H7 (cell line): Measurements from ENCODE around the gene NAT10. TPM values are rescaled to one million over a fixed set of nuclear protein-coding genes. Genes with fewer than 3 reads are reported as not detected.
"Not testable (repeated sequence)": the region's sequence is repeated elsewhere in the genome, so short reads cannot be mapped to it uniquely, and the experiment has no call there.

ENCODE experiments used
- DNase-seq: peaks from one replicate; pipeline ENCODE4 v3.0.0; 2012
- H3K27me3 ChIP-seq: 2 replicates; pipeline ENCODE4 v1.6.0; 2011; ENCODE audit warnings: mild to moderate bottlenecking, low read length; ENCODE audit not compliant: control insufficient read depth, insufficient read depth
- H3K36me3 ChIP-seq: replicated peaks from 2 replicates; pipeline ENCODE4 v1.5.1; 2011; ENCODE audit warnings: low read length; ENCODE audit not compliant: control insufficient read depth, insufficient read depth
- H3K4me3 ChIP-seq: 2 replicates; pipeline ENCODE4 v1.5.1; 2011; ENCODE audit warnings: low read depth, mild to moderate bottlenecking, control low read depth, low read length, moderate library complexity; ENCODE audit not compliant: insufficient read depth
- total RNA-seq: library from RNA; depleted of rRNA; stranded (reverse); fragments of >200 nt; shearing (Covaris generic); gene quantifications from 2 replicates; pipeline ENCODE4 v1.2.3, GENCODE V29; 2014; rRNA removed

The NAT10 gene
- total RNA-seq, result 50.2 and 55.5 TPM in 2 replicates

DNA sequence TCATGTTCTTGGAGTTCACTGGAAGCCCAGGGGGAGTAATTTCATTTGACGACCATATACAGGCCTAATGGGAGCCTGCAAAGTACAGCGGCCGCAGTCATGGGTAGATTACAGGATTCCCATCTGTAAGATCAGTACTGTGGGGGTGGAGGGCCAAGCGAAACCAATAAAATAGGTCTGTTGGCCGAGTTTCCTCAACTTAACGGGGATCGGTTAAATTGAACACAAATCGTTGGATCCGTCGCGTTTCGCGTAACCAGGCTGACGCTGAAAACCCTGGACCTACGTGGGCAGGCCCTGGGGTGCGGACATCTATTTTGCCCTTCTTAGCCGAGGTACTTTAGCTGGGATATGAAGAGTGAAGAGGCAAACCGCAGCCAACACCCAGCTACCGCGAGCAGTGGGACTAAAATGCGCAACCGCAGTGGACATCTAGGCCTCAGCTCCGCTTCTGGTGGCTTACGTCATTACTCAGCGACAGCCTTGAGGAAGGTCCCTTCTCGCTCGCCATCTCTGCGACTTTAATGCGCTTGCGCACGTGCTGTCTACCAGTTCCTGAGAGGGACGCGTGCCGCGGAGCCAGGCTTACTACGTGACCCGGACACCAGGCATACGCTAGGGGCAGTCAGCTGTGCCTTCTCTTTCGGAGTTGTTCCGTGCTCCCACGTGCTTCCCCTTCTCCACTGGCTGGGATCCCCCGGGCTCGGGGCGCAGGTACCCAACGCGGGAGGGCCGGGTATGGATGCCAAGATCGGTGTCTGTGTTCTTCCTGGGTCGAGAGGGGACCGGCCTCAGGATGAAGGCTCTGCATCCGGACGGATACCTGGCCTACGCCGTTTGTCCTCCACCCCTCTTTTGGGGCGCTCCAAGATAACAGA, at the start of gene NAT10:
NAT10 (plus strand) TSS at position 551 of the 878 bp plus-strand sequence. CDS start 2,597 bp downstream, outside the sequence.
- Histone ChIP-seq H3K4me3 (peak within 1 kb of the TSS; percentile 72), H3K36me3 (peaks cover 16% of the 10 kb centered on the region), H3K27me3 (no peaks in the 10 kb centered on the region)
- peak; percentile 89 for DNase-seq

DNA sequence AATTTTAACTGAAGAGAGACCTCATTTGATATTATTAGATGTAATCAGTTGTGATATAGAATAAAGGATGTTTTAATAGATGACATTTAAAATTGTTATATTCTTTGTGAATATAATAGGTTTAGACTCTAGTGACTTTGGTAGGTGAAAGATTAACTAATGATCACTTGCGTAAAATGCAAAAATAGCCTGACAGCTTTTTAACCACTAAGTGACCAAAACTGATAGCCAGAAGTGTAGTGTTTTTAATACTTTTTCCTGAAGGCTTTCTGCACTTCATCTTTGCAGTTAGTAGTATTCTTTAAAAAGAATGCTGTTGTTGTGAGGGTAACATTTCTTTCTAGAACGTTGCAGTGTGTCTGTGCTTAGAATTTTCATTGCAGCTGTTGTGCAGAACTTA, 48.8 kb upstream of the NAT10 start:
- peaks cover 1% of the 10 kb centered on the region for H3K36me3 ChIP-seq
- no peaks in the 10 kb centered on the region for H3K27me3 ChIP-seq
- H3K4me3 ChIP-seq, result no peak overlapping the region
- DNase-seq, result no peak

DNA sequence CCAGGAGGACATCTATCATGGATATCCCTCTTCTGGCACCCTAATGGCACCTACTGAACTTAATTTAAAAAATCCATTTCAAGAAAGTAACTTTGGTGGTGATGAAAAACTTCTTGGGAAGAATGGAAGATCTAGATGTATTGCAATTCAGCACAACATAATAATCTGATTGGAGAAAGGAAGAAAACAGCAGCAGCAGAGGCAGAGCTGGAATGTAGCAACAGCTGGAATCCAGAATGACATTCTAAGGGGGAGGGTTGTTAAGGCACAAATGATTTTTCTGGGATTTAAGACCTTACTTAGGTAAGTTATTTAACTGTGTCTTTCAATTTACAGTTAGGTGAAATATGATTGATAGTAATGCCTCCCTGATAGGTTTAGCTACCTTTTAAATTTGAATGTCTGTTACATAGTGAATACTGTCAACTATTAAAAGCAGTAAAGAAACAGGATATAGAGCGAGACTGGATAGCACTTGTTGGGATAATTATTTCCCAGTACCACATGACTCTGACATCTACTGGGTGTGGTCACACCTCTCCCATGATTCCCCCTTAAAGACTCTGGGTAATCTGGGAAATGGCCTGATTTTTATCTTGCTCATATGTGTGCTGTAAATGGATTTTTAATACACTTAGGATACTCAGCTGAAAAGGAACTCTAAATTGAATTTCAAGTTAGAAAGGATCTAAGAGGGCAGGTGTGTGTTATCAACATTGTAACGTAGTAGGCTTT, 42.2 kb upstream of the NAT10 start:
- no peak for DNase-seq
- Histone ChIP-seq H3K36me3 (peaks cover 1% of the 10 kb centered on the region), H3K4me3 (no peak overlapping the region), H3K27me3 (no peaks in the 10 kb centered on the region)

DNA sequence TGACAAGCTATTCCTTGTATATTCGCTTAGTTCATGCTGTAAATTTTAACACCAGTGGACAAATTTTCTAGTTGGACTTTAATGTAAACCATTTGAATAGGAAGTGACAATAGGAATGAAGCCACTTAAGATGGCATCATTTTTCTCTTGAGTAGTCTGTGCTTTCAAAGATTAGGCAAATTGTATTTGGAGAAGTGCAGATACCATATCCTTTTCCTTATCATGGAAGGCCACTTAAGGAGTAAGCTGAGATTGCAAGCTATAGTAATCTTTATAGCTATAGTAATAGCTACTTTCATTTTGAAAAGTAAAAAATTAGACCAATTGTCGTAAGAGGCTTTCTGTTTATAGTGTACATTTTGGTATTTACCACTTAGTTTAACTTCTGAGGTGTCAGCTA, 41.1 kb upstream of the NAT10 start:
- H3K27me3 ChIP-seq, result no peaks in the 10 kb centered on the region
- no peak overlapping the region for H3K4me3 ChIP-seq
- peaks cover 1% of the 10 kb centered on the region for H3K36me3 ChIP-seq
- no peak for DNase-seq

DNA sequence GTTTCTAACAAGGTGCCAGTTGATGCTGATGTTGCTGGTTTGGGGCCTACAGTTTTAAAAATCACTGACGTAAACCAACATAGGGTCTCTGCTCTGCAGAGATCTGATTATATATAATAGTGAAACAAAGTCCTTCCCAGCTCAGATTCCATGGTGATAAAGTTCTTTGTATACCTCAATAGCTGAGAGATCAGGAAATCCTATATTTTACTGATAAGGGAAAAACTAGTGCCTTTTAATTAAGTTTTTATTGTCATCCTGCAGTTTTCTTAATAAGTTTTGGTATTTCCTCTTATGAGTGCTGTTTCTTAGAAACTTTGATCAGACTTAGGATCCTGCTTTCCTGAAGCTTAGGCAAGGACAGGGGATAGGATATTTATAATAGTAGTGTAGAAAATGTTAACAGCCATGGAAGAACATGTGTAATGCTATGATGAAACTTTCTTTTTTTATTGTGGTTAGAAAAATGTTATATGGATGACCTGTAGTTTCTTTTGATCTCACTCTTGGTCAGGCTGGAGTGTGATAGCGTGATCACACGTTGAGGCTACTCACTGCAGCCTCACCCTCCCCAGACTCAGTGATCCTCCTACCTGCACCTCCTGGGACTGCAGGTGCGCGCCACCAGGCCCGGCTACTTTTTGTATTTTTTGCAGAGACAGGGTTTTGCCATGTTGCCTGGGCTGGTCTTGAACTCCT, 39.8 kb upstream of the NAT10 start:
- no peaks in the 10 kb centered on the region for H3K27me3 ChIP-seq
- H3K36me3 ChIP-seq, result peaks cover 1% of the 10 kb centered on the region
- H3K4me3 ChIP-seq, result no peak overlapping the region
- peak; percentile 33 for DNase-seq

DNA sequence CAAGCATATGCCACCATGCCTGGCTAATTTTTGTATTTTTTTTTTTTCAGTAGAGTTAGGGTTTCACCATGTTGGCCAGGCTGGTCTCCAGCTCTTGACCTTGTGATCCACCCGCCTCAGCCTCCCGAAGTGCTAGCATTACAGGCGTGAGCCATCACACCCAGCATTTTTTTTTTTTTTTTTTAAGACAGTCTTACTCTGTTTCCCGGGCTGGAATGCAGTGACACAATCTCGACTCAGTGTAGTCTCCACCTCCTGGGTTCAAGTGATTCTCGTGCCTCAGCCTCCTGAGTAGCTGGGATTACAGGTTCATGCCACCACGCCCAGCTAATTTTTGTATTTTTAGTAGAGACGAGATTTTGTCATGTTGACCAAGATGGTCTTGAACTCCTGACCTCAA, 38.7 kb upstream of the NAT10 start:
- H3K36me3 ChIP-seq, DNase-seq, H3K27me3 ChIP-seq, H3K4me3 ChIP-seq: not testable (repeated sequence)

DNA sequence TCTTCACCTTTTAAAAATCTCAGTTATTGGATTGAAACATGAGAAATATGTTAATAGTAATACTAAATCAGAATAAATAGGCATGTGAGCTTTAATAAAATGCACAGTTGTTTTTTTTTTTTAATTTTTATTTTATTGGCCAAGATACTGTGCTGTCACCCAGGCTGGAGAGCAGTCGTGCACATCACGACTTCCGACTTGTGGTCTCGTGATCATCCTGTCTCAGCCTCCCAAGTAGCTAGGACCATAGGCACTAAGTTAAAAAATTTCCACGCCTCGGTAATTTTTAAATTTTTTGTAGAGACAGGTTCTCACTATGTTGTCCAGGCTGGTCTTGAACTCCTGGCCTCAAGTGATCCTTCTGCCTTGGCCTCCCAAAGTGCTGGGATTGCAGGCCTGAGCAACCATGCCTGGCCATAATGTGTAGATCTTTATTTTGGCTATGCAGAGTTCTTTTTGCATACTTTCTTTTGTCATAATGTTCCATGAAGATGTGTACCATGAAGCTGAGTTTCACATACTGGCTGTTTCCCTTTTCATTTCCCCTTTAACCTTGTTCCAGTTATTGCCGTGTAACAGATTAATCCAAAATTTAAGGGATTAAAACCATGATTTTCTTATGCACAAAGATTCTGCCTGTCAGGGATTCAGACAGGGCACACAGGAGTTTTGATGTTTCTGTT, 37.9 kb upstream of the NAT10 start:
- Histone ChIP-seq H3K27me3 (no peaks in the 10 kb centered on the region), H3K36me3 (peaks cover 6% of the 10 kb centered on the region), H3K4me3 (no peak overlapping the region)
- no peak for DNase-seq

DNA sequence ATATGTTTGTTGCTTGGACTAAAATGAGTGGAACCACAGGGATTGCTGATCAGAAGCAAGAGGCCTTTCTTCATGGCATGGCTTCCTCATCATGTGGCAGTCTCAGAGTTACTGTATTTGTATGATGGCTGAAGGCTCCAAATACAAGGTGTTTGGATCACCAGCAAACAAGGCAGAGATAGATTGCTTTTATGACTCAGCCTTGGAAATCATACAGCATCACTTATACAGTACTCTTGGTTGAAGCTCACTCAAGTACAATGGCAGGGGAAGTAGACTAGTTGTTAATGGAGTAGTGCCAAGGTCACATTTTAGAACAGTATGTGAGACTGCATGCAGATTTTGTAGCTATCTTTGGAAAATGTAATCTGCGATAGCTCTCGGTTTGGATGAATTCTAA, 37.3 kb upstream of the NAT10 start:
- H3K27me3 ChIP-seq, result no peaks in the 10 kb centered on the region
- H3K4me3 ChIP-seq, result no peak overlapping the region
- H3K36me3 ChIP-seq, result peaks cover 12% of the 10 kb centered on the region
- DNase-seq, result no peak

DNA sequence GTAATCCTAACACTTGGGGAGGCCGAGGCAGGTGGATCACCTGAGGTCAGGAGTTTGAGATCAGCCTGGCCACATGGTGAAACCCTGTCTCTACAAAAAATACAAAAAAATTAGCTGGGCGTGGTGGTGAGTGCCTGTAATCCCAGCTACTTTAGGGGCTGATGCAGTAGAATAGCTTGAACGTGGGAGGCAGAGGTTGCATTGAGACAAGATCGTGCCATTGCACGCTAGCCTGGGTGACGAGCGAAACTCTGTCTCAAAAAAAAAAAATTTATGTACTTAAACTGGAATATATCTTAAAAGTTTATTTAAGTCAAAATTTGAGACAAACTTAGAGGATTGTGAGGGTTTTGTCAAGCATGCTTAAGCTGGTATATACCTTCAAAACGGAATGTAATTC, 34.1 kb upstream of the NAT10 start:
- peaks cover 26% of the 10 kb centered on the region for H3K36me3 ChIP-seq
- not testable (repeated sequence) for H3K27me3 ChIP-seq, DNase-seq, H3K4me3 ChIP-seq

DNA sequence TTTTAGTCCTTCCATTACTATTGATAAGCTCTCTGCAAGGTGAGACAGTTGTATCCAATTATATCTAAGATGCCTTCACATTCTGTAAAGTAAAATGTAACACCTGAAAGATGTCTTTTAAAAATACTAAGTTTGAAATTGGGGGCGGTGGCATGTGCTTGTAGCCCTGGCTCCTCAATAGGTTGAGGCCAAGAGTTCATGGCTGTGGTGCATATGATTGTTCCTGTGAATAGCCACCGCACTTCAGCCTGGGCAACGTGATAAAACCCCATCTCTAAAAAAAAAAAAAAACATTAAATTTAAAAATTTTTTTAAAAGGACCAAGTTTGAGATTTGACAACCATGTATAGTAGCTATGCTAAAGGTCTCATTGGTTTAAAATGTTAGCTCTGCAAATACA, 33.4 kb upstream of the NAT10 start:
- peaks cover 32% of the 10 kb centered on the region for H3K36me3 ChIP-seq
- no peak for DNase-seq
- no peak overlapping the region for H3K4me3 ChIP-seq
- H3K27me3 ChIP-seq, result no peaks in the 10 kb centered on the region

DNA sequence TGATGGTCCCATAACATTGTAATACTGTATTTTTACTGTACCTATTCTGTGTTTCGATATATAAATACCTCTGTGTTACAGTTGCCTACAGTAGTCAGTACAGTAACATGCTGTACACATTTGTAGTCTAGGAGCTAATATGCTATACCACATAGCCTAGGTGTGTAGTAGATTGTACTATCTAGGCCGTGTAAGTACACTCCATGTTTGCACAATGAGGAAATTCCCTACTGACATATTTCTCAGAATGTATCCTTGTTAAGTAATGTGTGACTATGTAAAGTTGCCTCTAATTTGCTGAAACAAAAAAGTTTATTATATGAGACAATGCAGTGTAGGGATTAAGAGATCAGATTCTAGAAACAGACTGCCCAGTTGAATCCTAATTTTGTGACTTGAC, 32.6 kb upstream of the NAT10 start:
- peaks cover 37% of the 10 kb centered on the region for H3K36me3 ChIP-seq
- H3K27me3 ChIP-seq, result no peaks in the 10 kb centered on the region
- DNase-seq, result no peak
- H3K4me3 ChIP-seq, result no peak overlapping the region

DNA sequence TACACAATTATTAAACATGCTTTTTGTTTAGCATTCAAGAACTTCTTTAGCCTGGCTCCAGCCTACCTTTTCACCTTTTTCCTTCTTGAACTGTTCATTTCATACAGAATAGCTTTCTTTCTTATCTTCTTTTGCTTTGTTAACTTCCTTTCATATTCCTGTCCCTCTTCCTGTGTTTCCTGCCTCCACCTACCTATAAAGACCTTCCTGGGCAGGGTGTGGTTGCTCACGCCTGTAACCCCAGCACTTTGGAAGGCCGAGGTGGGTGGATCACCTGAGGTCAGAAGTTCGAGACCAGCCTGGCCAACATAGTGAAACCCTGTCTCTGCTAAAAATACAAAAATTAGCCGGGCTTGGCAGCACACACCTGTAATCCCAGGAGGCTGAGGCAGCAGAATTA, 31.0 kb upstream of the NAT10 start:
- Histone ChIP-seq H3K36me3 (peaks cover 44% of the 10 kb centered on the region), H3K4me3 (no peak overlapping the region), H3K27me3 (no peaks in the 10 kb centered on the region)
- DNase-seq, result no peak

DNA sequence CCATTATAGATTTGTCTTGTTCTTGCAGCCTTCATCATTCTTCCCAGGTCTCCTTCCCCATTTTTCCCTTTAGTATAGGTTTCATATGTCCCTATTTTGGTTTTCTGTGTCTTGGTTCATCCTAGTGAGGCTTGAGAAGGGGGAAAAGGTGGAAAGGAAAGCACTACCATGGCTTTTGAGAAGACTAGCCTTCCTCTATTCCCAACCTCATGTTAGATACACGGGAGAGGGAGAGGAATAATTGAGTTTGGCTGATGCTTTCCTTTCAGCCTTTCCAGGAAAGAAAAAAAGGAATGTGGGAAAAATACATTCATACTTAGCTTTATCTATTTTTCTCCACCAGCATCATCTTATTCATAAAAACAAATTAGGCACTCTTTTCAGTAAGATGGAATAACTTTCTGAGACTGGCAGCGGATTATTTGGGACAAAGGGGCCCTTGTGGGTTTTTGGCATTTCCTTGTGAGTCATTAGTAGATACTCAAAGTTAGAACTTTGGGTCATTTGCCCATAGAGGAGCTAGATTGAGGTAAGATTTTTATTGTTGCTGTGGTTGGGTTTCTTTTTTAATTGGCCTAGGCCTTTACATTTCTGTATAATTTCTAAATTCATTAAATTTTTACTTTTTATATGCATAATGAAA, 30.1 kb upstream of the NAT10 start:
- no peak for DNase-seq
- Histone ChIP-seq H3K27me3 (no peaks in the 10 kb centered on the region), H3K36me3 (peaks cover 49% of the 10 kb centered on the region), H3K4me3 (no peak overlapping the region)

DNA sequence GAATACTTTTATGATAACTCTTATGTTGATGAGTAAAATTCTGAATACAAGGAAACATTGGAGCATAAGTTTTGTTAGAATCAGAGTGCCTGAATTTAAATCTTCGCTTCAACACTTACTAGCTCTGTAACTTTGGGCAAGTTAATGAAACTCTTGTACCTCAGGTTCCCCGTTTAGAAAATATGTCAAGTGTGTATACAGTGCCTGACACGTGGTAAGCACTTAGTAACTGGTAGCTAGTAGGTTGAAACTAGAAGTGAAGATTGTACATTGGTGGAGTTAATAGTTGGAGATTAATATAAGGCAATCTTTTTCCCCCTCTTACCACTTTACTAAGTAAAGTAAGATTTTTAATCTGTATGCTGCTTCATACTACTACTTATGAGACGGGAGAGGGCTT, 24.8 kb upstream of the NAT10 start:
- Histone ChIP-seq H3K27me3 (no peaks in the 10 kb centered on the region), H3K36me3 (peaks cover 59% of the 10 kb centered on the region), H3K4me3 (no peak overlapping the region)
- DNase-seq, result no peak
